CD4-positive, alpha-beta T cell treated with Interleukin-4 for 4 hours (primary cell): Measurements from ENCODE around the gene ANKRD40.

Source experiments
- DNase-seq: peaks from one replicate; pipeline ENCODE4 v3.0.0-alpha.2; 2020

The ANKRD40 gene

GRCh38 chr17:50645748-50646682 is 61.7 kb downstream of the ANKRD40 start:
- no peak for DNase-seq
